Choroid plexus epithelial cell (primary cell): ENCODE measurements around the gene NSMCE1.
A peak's percentile ranks its signal among the peaks of the same experiment; 100 is the strongest.

Experiments
- DNase-seq: peaks from one replicate; pipeline ENCODE4 v3.0.0-alpha.2; 2010; ENCODE audit warnings: low read depth
- H3K4me3 ChIP-seq: 2 replicates; pipeline ENCODE4 v1.5.1; 2011; ENCODE audit warnings: low read depth, mild to moderate bottlenecking, control low read depth, low read length, moderate library complexity
- TF ChIP-seq, protein P1 (sequence below): conservative IDR thresholded peaks from 2 replicates; pipeline ENCODE4 v1.5.1; 2011; ENCODE audit warnings: low read depth, mild to moderate bottlenecking, control low read depth, inconsistent platforms, low read length, moderate library complexity

Gene NSMCE1

DNA sequence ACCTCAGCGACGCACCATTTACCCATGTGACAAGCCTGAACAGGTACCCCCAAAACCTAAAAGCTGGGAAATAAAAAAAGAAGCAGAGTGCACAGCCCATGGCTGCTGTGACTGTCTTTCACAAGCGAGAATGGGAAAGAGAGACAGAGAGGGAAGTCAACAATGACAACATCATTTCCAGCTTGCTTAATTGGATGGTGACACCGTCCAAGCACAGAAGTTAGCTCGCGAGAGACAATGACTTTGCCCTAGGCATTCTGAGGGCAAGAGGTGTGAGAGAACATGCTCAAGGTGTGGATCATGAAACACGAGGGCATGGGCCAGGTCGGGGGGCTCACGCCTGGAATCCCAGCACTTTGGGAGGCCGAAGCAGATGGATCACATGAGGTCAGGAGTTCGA, 19.3 kb upstream of the NSMCE1 start:
- TF ChIP-seq, protein P1, sequence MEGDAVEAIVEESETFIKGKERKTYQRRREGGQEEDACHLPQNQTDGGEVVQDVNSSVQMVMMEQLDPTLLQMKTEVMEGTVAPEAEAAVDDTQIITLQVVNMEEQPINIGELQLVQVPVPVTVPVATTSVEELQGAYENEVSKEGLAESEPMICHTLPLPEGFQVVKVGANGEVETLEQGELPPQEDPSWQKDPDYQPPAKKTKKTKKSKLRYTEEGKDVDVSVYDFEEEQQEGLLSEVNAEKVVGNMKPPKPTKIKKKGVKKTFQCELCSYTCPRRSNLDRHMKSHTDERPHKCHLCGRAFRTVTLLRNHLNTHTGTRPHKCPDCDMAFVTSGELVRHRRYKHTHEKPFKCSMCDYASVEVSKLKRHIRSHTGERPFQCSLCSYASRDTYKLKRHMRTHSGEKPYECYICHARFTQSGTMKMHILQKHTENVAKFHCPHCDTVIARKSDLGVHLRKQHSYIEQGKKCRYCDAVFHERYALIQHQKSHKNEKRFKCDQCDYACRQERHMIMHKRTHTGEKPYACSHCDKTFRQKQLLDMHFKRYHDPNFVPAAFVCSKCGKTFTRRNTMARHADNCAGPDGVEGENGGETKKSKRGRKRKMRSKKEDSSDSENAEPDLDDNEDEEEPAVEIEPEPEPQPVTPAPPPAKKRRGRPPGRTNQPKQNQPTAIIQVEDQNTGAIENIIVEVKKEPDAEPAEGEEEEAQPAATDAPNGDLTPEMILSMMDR, result no peak
- no peak overlapping the region for H3K4me3 ChIP-seq
- no peak for DNase-seq

DNA sequence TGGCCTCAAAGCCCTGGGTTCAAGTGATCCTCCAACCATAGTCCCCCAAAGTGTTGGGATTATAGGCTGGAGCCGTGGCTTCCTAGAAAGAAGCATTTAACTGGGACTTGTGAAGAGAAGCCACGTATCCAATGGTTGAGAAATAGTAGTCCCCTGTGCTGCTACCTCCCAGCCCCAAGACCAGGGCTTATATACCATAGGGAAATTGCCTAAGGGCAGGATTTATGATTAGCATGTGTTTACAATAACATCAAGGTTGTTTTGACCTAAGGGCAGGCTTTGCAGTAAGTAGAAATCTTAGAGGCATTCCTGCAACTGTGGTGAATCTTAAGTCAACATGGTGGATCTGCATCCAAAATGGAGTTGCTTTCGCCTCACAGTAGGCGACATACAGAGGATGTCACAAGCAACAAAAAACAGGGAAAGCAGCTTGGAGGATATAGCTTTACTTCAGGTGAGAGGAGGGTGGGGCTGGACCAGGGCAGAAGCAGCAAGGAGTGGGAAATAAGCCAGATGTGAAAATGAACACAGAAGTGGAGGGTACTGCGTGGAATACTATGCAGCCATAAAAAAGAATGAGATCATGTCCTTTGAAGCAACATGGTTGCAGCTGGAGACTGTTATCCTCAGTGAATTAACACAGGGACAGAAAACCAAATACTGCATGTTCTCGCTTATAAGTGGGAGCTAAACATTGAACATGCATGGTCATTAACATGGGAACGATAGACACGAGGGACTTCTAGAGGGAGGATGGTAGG, 18.7 kb upstream of the NSMCE1 start:
- TF ChIP-seq, protein P1, result no peak

DNA sequence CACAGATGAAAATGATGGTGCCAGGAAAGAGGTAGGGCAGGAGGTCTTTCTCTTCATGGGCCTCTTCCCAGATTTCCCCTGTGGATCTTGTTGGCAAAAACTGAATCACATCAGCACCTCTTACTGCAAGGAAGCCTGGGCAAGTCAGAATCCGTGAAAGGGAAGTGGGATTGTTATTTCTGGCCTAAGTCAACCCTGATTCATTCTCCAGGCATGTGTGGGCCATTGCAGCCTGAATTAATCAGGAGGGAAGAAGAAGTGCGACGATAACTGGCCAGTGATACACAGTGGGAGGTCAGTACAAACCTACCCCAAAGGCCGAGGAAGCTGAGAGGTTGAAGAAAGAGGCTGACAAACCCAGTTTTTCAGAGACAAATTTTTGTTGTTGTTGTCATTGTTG, 17.9 kb upstream of the NSMCE1 start:
- TF ChIP-seq, protein P1, result no peak
- peak; percentile 94 for DNase-seq

More for the DNA sequence above, 18.7 kb upstream of the NSMCE1 start:
- DNase-seq, result peak; percentile 32
- H3K4me3 ChIP-seq, result no peak overlapping the region

DNA sequence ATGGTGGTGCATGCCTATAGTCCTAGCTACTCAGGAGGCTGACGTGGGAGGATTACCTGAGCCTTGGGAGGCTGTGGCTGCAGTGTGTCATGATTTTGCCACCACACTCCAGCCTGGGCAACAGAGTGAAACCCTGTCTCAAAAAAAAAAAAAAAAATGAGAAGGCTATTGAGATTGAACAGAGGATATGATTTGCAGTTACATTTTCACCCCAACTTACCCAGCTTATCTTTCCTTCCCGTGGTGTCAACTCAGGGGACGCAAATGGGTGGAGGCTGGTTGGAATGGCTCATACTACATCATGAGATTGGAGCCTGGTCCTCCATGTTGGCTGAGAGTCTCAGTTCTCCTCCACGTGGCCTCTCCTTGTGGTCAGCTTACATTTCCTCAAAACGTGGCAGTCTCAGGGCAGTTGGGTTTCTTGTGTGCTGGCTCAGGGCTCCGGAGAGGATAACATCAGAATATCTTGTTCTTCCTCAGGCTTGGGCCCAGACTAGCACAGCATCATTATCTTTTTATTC, 17.2 kb upstream of the NSMCE1 start:
- TF ChIP-seq, protein P1, result no peak
- no peak for DNase-seq
- no peak overlapping the region for H3K4me3 ChIP-seq

More for the DNA sequence above, 17.9 kb upstream of the NSMCE1 start:
- no peak overlapping the region for H3K4me3 ChIP-seq

DNA sequence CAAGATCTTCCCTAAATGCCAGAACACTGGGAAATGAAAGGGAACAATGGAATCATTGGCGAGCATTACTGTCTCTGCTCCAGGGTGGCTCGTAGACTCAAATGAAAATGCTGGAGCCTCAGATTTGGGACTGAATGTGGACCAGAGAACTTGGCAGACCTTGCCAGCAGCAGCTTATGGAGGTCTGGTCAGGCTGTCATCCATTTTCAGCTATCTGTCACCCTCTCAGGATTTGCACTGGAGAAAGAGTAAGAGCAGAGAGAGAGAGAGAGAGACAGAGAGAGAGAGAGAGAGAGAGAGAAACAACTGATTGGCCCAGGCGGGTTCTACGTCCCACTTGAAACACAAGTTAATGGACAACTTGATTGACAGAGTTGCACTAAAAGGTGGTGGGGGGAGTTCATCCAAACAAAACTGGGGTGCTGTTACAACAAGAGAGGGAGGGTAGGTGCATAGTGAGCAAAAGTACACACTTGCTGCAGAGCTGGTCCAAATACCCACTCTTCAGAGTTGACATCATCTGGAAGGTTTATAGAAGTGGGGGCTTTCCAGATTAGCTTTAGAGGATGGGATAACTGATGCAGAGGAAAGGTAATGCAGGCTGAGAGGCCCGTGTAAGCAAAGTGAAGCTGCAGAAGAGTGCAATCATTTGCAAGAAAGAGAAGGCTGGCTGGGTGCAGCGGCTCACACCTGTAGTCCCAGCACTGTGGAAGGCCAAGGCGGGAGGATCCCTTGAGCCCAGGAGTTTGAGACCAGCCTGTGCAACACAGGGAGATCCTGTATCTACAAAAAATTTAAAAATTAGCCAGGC, 16.5 kb upstream of the NSMCE1 start:
- TF ChIP-seq, protein P1, result no peak
- H3K4me3 ChIP-seq, result no peak overlapping the region
- no peak for DNase-seq

DNA sequence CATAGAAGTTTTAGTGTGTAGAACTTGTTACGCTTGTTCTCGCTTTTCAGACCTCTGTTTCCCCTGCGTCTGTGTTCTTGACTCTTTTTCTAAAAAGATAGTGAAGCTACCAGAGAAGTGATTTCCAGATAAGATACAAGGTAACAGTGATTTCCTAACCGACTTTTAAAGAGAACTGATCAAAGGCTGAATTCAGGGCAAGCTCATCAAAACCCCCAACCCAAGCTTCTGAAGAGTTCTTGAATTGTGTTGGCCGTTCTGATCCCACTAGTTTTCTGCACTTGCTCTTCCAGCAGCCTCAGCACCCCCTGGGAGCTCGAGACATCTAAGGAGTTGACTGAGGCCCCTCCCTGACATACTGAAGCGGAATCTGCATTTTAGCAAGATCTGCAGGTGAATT, 12.7 kb upstream of the NSMCE1 start:
- TF ChIP-seq, protein P1, result no peak
- no peak for DNase-seq
- no peak overlapping the region for H3K4me3 ChIP-seq
